SK-N-MC (cell line): ENCODE results near the gene CDC42SE2.
"Not testable (repeated sequence)": the region's sequence is repeated elsewhere in the genome, so short reads cannot be mapped to it uniquely, and the experiment has no call there.

Source experiments
- DNase-seq: peaks from one replicate; pipeline ENCODE4 v3.0.0-alpha.2; 2011; ENCODE audit warnings: low read depth, low spot score
- H3K27ac ChIP-seq: fragments of 200-600 bp; sonication (generic); 2 replicates; pipeline ENCODE4 v1.5.1; 2016; ENCODE audit warnings: mixed run types
- H3K36me3 ChIP-seq: fragments of 200-600 bp; sonication (generic); 2 replicates; pipeline ENCODE4 v1.6.1; 2017; ENCODE audit warnings: antibody characterized with exemption, low read length, mixed read lengths; ENCODE audit not compliant: insufficient read depth
- H3K4me3 ChIP-seq: fragments of 200-600 bp; sonication (generic); 2 replicates; pipeline ENCODE4 v1.5.1; 2016
- H3K9ac ChIP-seq: fragments of 200-600 bp; sonication (generic); 2 replicates; pipeline ENCODE4 v1.8.0; 2017; ENCODE audit warnings: mixed run types, mixed read lengths; ENCODE audit not compliant: insufficient read length
- H3K9me3 ChIP-seq: fragments of 200-600 bp; sonication (generic); 2 replicates; pipeline ENCODE4 v1.6.1; 2017; ENCODE audit warnings: low read depth, mild to moderate bottlenecking, antibody characterized with exemption, low read length, moderate library complexity, mixed read lengths
- EZH2 ChIP-seq: fragments of 200-600 bp; sonication (generic); IDR thresholded peaks from one replicate; pipeline ENCODE4 v1.6.1; 2017; ENCODE audit warnings: antibody characterized with exemption
- FOXP2 ChIP-seq: optimal IDR thresholded peaks from 2 replicates; pipeline ENCODE3; 2011; ENCODE audit warnings: mild to moderate bottlenecking, moderate library complexity; ENCODE audit not compliant: insufficient read depth; ENCODE audit errors: extremely low read length, control extremely low read depth
- POLR2AphosphoS5 ChIP-seq: IDR thresholded peaks from 2 replicates; pipeline ENCODE4 v1.6.1; 2012; ENCODE audit warnings: mild to moderate bottlenecking, low read depth, low read length, borderline replicate concordance

CDC42SE2 gene

DNA sequence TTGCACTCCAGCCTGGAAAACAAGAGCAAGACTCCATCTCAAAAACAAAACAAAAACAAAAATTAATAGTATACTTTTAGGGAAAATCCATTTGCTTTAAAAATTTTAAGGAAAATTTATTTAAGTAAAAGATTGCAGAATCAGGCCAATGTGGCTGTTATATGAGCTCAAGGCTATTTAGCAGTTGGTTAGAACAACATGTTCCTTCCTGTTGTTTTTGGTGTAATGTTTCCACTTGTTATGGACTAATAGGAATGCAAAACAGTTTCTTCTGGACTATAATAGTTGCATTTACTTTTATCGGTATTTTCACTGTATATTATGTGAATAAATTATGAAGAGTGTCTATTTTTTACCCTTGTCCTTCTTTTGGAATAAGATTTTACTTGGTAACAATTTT is 3.0 kb upstream of the CDC42SE2 start:
- H3K36me3 ChIP-seq: peaks cover 16% of the 10 kb centered on the region
- H3K9ac ChIP-seq: no peak overlapping the region
- no peak overlapping the region for H3K4me3 ChIP-seq
- no peaks in the 10 kb centered on the region; the same call in 1 of the 2 replicates for H3K9me3 ChIP-seq
- TF ChIP-seq FOXP2 (no peak), POLR2AphosphoS5 (no peak), EZH2 (no peak)
- DNase-seq: no peak
- H3K27ac ChIP-seq: peak overlapping the region; percentile 55

GRCh38 chr5:131261483-131261882 is 2.4 kb upstream of the CDC42SE2 start:
- Histone ChIP-seq H3K36me3 (peaks cover 10% of the 10 kb centered on the region), H3K4me3 (no peak overlapping the region), H3K9ac (no peak overlapping the region), H3K27ac (peak overlapping the region; percentile 55), H3K9me3 (no peaks in the 10 kb centered on the region)
- TF ChIP-seq POLR2AphosphoS5: no peak
- no peak for TF ChIP-seq EZH2
- no peak for TF ChIP-seq FOXP2
- no peak for DNase-seq

GRCh38 chr5:131262953-131263541 is 806 bp upstream of the CDC42SE2 start:
- Histone ChIP-seq H3K4me3 (peak overlapping the region; percentile 88), H3K27ac (peak overlapping the region; percentile 27), H3K9me3 (no peaks in the 10 kb centered on the region), H3K9ac (peak overlapping the region; percentile 78), H3K36me3 (peaks cover 5% of the 10 kb centered on the region; the same call in 1 of the 2 replicates)
- TF ChIP-seq EZH2 (no peak), FOXP2 (no peak), POLR2AphosphoS5 (no peak)
- DNase-seq: no peak

DNA sequence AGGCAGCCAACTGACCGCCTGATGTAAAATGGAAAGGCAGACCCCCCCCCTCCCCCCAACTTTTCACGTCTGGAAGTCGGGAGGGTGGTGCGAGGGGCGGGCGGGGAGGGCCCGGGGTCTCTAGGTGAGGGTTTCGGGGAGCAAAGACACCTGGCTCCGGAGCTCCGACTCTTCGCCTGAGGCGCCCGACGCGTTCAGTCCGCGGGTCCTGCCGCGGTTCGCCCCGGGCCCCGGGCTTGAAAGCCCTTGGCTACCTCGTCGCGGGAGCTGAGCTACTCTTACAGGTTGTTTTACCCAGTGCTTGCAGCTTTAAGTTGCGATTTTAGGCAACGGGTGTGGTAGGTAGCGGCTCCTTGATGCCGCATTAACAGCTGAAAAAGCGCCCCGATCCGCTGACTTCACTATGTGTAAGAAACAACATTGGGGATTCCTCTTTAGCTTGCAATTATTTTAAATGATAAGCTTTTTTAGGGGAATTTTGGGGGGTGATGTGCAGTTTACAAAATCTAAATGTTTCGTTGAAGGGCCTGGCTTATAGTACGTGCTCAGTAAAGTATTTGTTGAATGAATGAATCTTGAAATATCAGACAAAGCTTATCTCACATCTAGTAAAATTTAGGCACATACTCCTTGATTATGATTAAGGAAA is 722 bp downstream of the CDC42SE2 start:
- TF ChIP-seq FOXP2: no peak
- no peak for TF ChIP-seq POLR2AphosphoS5
- TF ChIP-seq EZH2: no peak
- no peak for DNase-seq
- Histone ChIP-seq H3K9ac (peak overlapping the region; percentile 93), H3K27ac (peak overlapping the region; percentile 72), H3K9me3 (no peaks in the 10 kb centered on the region), H3K36me3 (no peaks in the 10 kb centered on the region), H3K4me3 (peak overlapping the region; percentile 88)

- Histone ChIP-seq H3K9me3 (no peaks in the 10 kb centered on the region), H3K9ac (peak overlapping the region; percentile 93), H3K36me3 (no peaks in the 10 kb centered on the region), H3K4me3 (peak overlapping the region; percentile 88), H3K27ac (peak overlapping the region; percentile 72)
- DNase-seq: no peak
- TF ChIP-seq EZH2 (no peak), FOXP2 (no peak), POLR2AphosphoS5 (no peak)
Measured at GRCh38 chr5:131265311-131265803, 1.5 kb downstream of the CDC42SE2 start.

GRCh38 chr5:131266370-131267060 is 2.7 kb downstream of the CDC42SE2 start:
- TF ChIP-seq FOXP2: no peak
- no peak for TF ChIP-seq EZH2
- TF ChIP-seq POLR2AphosphoS5: no peak
- DNase-seq: no peak
- Histone ChIP-seq H3K36me3 (no peaks in the 10 kb centered on the region), H3K27ac (no peak overlapping the region), H3K9ac (peak overlapping the region; percentile 93), H3K9me3 (no peaks in the 10 kb centered on the region), H3K4me3 (peak overlapping the region; percentile 88)

DNA sequence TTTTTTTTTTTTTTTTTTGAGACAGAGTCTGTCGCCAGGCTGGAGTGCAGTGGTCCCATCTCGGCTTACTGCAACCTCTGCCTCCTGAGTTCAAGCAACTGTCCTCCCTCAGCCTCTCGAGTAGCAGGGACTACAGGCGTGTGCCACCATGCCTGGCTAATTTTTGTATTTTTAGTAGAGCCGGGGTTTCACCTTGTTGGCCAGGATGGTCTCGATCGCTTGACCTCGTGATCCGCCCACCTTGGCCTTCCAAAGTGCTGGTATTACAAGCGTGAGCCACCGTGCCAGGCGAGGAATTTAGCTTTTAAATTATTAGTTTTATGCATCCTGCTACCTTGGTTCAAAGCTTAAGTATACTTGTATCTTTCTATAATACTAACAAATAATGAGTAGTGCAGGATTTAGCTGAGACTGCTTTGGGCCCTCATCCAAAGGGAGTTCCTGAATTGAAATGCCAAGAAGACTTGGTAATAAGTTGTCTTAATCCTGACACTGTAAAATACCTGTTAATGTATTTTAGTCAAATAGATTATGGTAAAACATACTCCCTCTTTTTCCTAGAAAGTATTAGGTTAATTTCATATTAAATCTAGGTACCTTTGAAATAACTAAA is 5.0 kb downstream of the CDC42SE2 start:
- no peak for TF ChIP-seq EZH2
- TF ChIP-seq FOXP2: no peak
- no peak for TF ChIP-seq POLR2AphosphoS5
- DNase-seq: no peak
- H3K36me3 ChIP-seq: peaks cover 3% of the 10 kb centered on the region; the same call in 1 of the 2 replicates
- no peak overlapping the region for H3K4me3 ChIP-seq
- H3K27ac ChIP-seq: no peak overlapping the region
- no peak overlapping the region for H3K9ac ChIP-seq
- H3K9me3 ChIP-seq: no peaks in the 10 kb centered on the region

DNA sequence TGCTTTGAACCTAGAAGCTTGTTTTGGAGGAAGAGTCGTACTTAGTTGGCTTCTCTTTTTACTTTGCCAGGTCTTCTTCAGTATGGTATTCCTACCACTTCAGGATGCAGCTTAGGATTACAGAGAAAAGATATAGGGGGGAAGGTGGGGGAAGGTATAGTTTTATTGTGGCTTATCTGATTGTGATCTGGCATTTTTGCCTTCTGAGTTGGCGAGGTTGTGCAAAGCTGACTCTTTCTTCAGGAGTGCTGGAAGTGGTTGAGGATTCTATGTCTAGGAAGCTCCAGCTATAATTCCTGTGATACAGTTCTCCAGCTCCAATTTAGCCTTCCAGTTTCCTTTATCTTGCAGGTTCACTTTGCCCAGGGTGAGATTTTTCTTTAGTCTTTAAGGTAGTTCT is 7.0 kb downstream of the CDC42SE2 start:
- TF ChIP-seq FOXP2: no peak
- no peak for TF ChIP-seq EZH2
- TF ChIP-seq POLR2AphosphoS5: no peak
- DNase-seq: no peak
- Histone ChIP-seq H3K4me3 (no peak overlapping the region), H3K36me3 (peaks cover 3% of the 10 kb centered on the region; the same call in 1 of the 2 replicates), H3K9me3 (no peaks in the 10 kb centered on the region), H3K9ac (no peak overlapping the region), H3K27ac (peak overlapping the region; percentile 27)

GRCh38 chr5:131271888-131272287 is 8.0 kb downstream of the CDC42SE2 start:
- not testable (repeated sequence) for H3K36me3 ChIP-seq, H3K9ac ChIP-seq, DNase-seq, H3K4me3 ChIP-seq, H3K9me3 ChIP-seq
- H3K27ac ChIP-seq: 0 out of 2 replicates have a peak overlapping the region, but pooled peaks have one; percentile 13
